ENCODE results near the gene LDAF1. TPM values are rescaled to one million over a fixed set of nuclear protein-coding genes. Genes with fewer than 3 reads are reported as not detected.

Gene LDAF1
- total RNA-seq, 1 experiment from 2014 or later, result 18.7 TPM

- Histone ChIP-seq H3K23ac (ENCODE audit: insufficient read length, low read depth, low read length) (no peak overlapping the region), H2BK5ac (ENCODE audit: insufficient read length, low read length) (no peak overlapping the region), H3K4ac (ENCODE audit: low read depth, low read length) (no peak overlapping the region), H4K8ac (replicated peaks; ENCODE audit: insufficient read length, low read depth, low read length) (no peak overlapping the region), H2BK120ac (ENCODE audit: low read depth, low read length, poor library complexity, severe bottlenecking) (no peak overlapping the region), H3K18ac (ENCODE audit: insufficient read length, low read depth, low read length) (no peak overlapping the region), H3K27ac (ENCODE audit: insufficient read length, low read depth, low read length) (no peak overlapping the region), H2AK5ac (ENCODE audit: insufficient read length, low read length) (no peak overlapping the region), H3K56ac (ENCODE audit: insufficient read length, low read depth, low read length) (no peak overlapping the region), H3K27me3 (ENCODE audit: insufficient read depth, low read length) (no peaks in the 10 kb centered on the region; the same call in 1 of the 2 replicates), H3K9ac (ENCODE audit: extremely low read depth, insufficient read length, low read length) (no peak overlapping the region), H3T11ph (ENCODE audit: low read length) (no peak overlapping the region), H3K4me1 (ENCODE audit: insufficient read depth, low read length) (no peaks in the 10 kb centered on the region), H2AFZ (ENCODE audit: low read length) (no peak overlapping the region), H3K4me2 (ENCODE audit: insufficient read depth, insufficient read length, low read length) (no peak overlapping the region), H3K14ac (ENCODE audit: insufficient read depth, low read length) (no peak overlapping the region), H2BK12ac (ENCODE audit: insufficient read length, low read depth, low read length) (no peak overlapping the region), H3K9me3 (ENCODE audit: control insufficient read depth, low read depth, low read length) (peaks cover 10% of the 10 kb centered on the region), H2BK20ac (ENCODE audit: low read depth, low read length, poor library complexity, severe bottlenecking) (no peak overlapping the region), H2BK15ac (ENCODE audit: low read depth, low read length) (no peak overlapping the region), H3K23me2 (ENCODE audit: insufficient read length, low read depth, low read length, poor library complexity, severe bottlenecking) (no peaks in the 10 kb centered on the region), H4K5ac (ENCODE audit: insufficient read length, low read depth, low read length) (no peak overlapping the region), H3K79me2 (ENCODE audit: insufficient read depth, low read length) (peaks cover 2% of the 10 kb centered on the region; the same call in 1 of the 2 replicates), H4K91ac (ENCODE audit: insufficient read length, low read depth, low read length) (no peak overlapping the region), H3K79me1 (ENCODE audit: insufficient read depth, low read depth, low read length, poor library complexity, severe bottlenecking) (no peaks in the 10 kb centered on the region), H4K20me1 (ENCODE audit: control insufficient read depth, insufficient read depth, insufficient read length) (no peaks in the 10 kb centered on the region)
- DNase-seq, result no peak
- peak overlapping the region in 1 of 3 experiments; percentile 42; a peak in 2 of 7 replicates for H3K27ac Mint-ChIP-seq
- H3K4me1 Mint-ChIP-seq, result peaks cover 5 to 14% of the 10 kb centered on the region in 2 experiments; a peak in 3 of 4 replicates
- peaks cover 7% of the 10 kb centered on the region for H3K27me3 Mint-ChIP-seq (ENCODE audit: low read depth)
- H3K4me3 Mint-ChIP-seq, result no peak overlapping the region
- H3K9me3 Mint-ChIP-seq, result peaks cover 25 to 31% of the 10 kb centered on the region in 2 experiments
- no CpG with 5 or more reads among the region's 3 CpGs for WGBS (ENCODE audit: extremely low coverage, insufficient read length, low lambda C conversion rate)
- TF ChIP-seq CTCF (conservative IDR thresholded peaks at IDR 0.05), result no peak
- peaks cover 32 to 43% (median 37%) of the 10 kb centered on the region in 3 experiments for H3K36me3 Mint-ChIP-seq (ENCODE audit: insufficient read depth in 1 of 3, low read depth in 3 of 3)
These were observed 26.4 kb downstream of the LDAF1 start for GRCh38 chr16:21184834-21185233.
